H1 (cell line): ENCODE measurements around the gene SLC28A1. TPM values are rescaled to one million over a fixed set of nuclear protein-coding genes. Genes with fewer than 3 reads are reported as not detected.

ENCODE experiments used
- CTCF ChIA-PET: fragments of 300-600 bp; sonication (Branson Sonifier 250); formaldehyde crosslinking; loops from one replicate; lab custom pipeline; 2021; ENCODE audit not compliant: partially characterized antibody; lab: Charles Lee
- POLR2A ChIA-PET: fragments of 300-600 bp; sonication (Branson Sonifier 250); formaldehyde crosslinking; loops from one replicate; lab custom pipeline; 2021; ENCODE audit warnings: inconsistent platforms; ENCODE audit not compliant: partially characterized antibody; lab: Charles Lee
- DNase-seq, 2 experiments: peaks; one replicate each; pipeline versions ENCODE4 v3.0.0 to v3.0.0-alpha.2; 2010 to 2022; ENCODE audit warnings: low spot score in 2 of 2, low read depth in 1 of 2, mixed read lengths in 1 of 2
- FAIRE-seq: peaks from 2 replicates; lab custom pipeline; 2011; peaks lifted over from hg19 to GRCh38; lab: Jason Lieb, UNC
- H2AFZ ChIP-seq: 2 replicates; pipeline ENCODE4 v1.8.1; 2012; ENCODE audit warnings: low read length, inconsistent platforms
- H2AK5ac ChIP-seq: 2 replicates; pipeline ENCODE4 v1.6.1; 2013; ENCODE audit warnings: low read depth, low read length
- H2BK120ac ChIP-seq: replicated peaks from 2 replicates; pipeline ENCODE3; 2013; ENCODE audit warnings: low read depth, low read length, inconsistent platforms
- H2BK12ac ChIP-seq: 2 replicates; pipeline ENCODE4 v1.6.1; 2013; ENCODE audit warnings: low read depth, low read length
- H2BK15ac ChIP-seq: 2 replicates; pipeline ENCODE4 v1.6.1; 2013; ENCODE audit warnings: low read length
- H2BK20ac ChIP-seq: 2 replicates; pipeline ENCODE4 v1.6.1; 2013; ENCODE audit warnings: low read length
- H2BK5ac ChIP-seq: 2 replicates; pipeline ENCODE4 v1.6.1; 2013; ENCODE audit warnings: low read depth, low read length
- H3K14ac ChIP-seq: 2 replicates; pipeline ENCODE4 v1.6.1; 2013; ENCODE audit warnings: inconsistent platforms; ENCODE audit not compliant: insufficient read length
- H3K18ac ChIP-seq: 2 replicates; pipeline ENCODE4 v1.6.1; 2013; ENCODE audit warnings: low read length; ENCODE audit errors: extremely low read depth
- H3K23ac ChIP-seq: 2 replicates; pipeline ENCODE4 v1.6.1; 2013; ENCODE audit warnings: inconsistent platforms; ENCODE audit not compliant: insufficient read length
- H3K23me2 ChIP-seq: 2 replicates; pipeline ENCODE4 v1.6.1; 2013; ENCODE audit warnings: low read depth, low read length
- H3K27ac ChIP-seq: 2 replicates; pipeline ENCODE4 v1.6.1; 2011; ENCODE audit warnings: low read depth, low read length, inconsistent platforms
- H3K27me3 ChIP-seq, 4 experiments: replicated peaks in 1 of 4; 1 replicate in 1 of 4; 2 replicates in 3 of 4; pipeline versions ENCODE4 v1.6.1 to v1.8.1; 2011 to 2013; ENCODE audit warnings: low read length in 3 of 4, mild to moderate bottlenecking in 3 of 4, inconsistent platforms in 2 of 4, mixed read lengths in 2 of 4, moderate library complexity in 1 of 4; ENCODE audit not compliant: control insufficient read depth in 3 of 4, insufficient read depth in 3 of 4; ENCODE audit errors: extremely low read depth in 1 of 4
- H3K36me3 ChIP-seq, 4 experiments: 2 replicates each; pipeline versions ENCODE4 v1.6.1 to v1.8.1; 2011 to 2013; ENCODE audit warnings: mild to moderate bottlenecking in 4 of 4, low read length in 3 of 4, moderate library complexity in 2 of 4, control low read depth in 1 of 4, inconsistent platforms in 1 of 4; ENCODE audit not compliant: insufficient read depth in 4 of 4, control insufficient read depth in 2 of 4
- H3K4ac ChIP-seq: replicated peaks from 2 replicates; pipeline ENCODE3; 2013; ENCODE audit warnings: low read length, low read depth, mixed read lengths, inconsistent platforms; ENCODE audit not compliant: insufficient read length
- H3K4me1 ChIP-seq, 4 experiments: replicated peaks in 1 of 4; 1 replicate in 1 of 4; 2 replicates in 3 of 4; pipeline versions ENCODE4 v1.6.1 to v1.8.1; 2011 to 2013; ENCODE audit warnings: low read length in 3 of 4, inconsistent platforms in 2 of 4, mixed read lengths in 1 of 4; ENCODE audit not compliant: insufficient read depth in 4 of 4, control insufficient read depth in 3 of 4
- H3K4me2 ChIP-seq, 2 experiments: 2 replicates each; pipeline versions ENCODE4 v1.6.1 to v1.8.1; 2011 to 2013; ENCODE audit warnings: low read depth in 2 of 2, low read length in 2 of 2, control low read depth in 1 of 2, inconsistent platforms in 1 of 2, mild to moderate bottlenecking in 1 of 2; ENCODE audit not compliant: insufficient read depth in 1 of 2
- H3K4me3 ChIP-seq, 4 experiments: fragments of 200-600, 300-600 bp in 1 of 4; sonication (generic), shearing (Covaris generic), sonication (Bioruptor Twin) in 1 of 4; 2 replicates each; pipeline versions ENCODE4 v1.5.1 to v1.8.1; 2011 to 2016; ENCODE audit warnings: low read length in 4 of 4, low read depth in 3 of 4, control low read depth in 2 of 4, inconsistent platforms in 2 of 4, mild to moderate bottlenecking in 2 of 4, mixed read lengths in 1 of 4, moderate library complexity in 1 of 4; ENCODE audit not compliant: insufficient read depth in 2 of 4; ENCODE audit errors: extremely low read depth in 1 of 4
- H3K56ac ChIP-seq: replicated peaks from 2 replicates; pipeline ENCODE3; 2013; ENCODE audit warnings: low read depth, mild to moderate bottlenecking, mixed read lengths, low read length, inconsistent platforms; ENCODE audit not compliant: insufficient read length
- H3K79me1 ChIP-seq: 2 replicates; pipeline ENCODE4 v1.6.1; 2013; ENCODE audit warnings: low read depth, low read length, control low read depth
- H3K79me2 ChIP-seq, 2 experiments: 2 replicates each; pipeline versions ENCODE4 v1.6.1 to v1.8.1; 2012 to 2013; ENCODE audit warnings: low read length in 2 of 2, mild to moderate bottlenecking in 2 of 2, inconsistent platforms in 1 of 2; ENCODE audit not compliant: insufficient read depth in 2 of 2, control insufficient read depth in 1 of 2
- H3K9ac ChIP-seq, 4 experiments: replicated peaks in 1 of 4; 1 replicate in 1 of 4; 2 replicates in 3 of 4; pipeline versions ENCODE4 v1.6.1 to v1.8.1; 2011 to 2013; ENCODE audit warnings: low read depth in 3 of 4, low read length in 3 of 4, control low read depth in 2 of 4, mild to moderate bottlenecking in 2 of 4, moderate library complexity in 2 of 4, inconsistent platforms in 1 of 4; ENCODE audit errors: extremely low read depth in 1 of 4
- H3K9me3 ChIP-seq, 2 experiments: 2 replicates each; pipeline versions ENCODE4 v1.6.1 to v1.8.1; 2012 to 2013; ENCODE audit warnings: mild to moderate bottlenecking in 2 of 2, moderate library complexity in 2 of 2, control low read depth in 1 of 2, inconsistent platforms in 1 of 2, low read depth in 1 of 2, low read length in 1 of 2, mixed read lengths in 1 of 2; ENCODE audit not compliant: insufficient read depth in 2 of 2
- H4K20me1 ChIP-seq, 2 experiments: replicated peaks in 1 of 2; 2 replicates each; pipeline versions ENCODE3 to v1.8.1; 2011 to 2013; ENCODE audit warnings: inconsistent platforms in 2 of 2, low read length in 2 of 2, mild to moderate bottlenecking in 1 of 2; ENCODE audit not compliant: insufficient read depth in 2 of 2, control insufficient read depth in 1 of 2
- H4K5ac ChIP-seq: 2 replicates; pipeline ENCODE4 v1.6.1; 2013; ENCODE audit warnings: low read length, low read depth, mixed read lengths, inconsistent platforms; ENCODE audit not compliant: insufficient read length
- H4K8ac ChIP-seq: 2 replicates; pipeline ENCODE4 v1.8.0; 2013; ENCODE audit warnings: mild to moderate bottlenecking, moderate library complexity, low read length, inconsistent platforms; ENCODE audit not compliant: insufficient read depth; ENCODE audit errors: extremely low read depth
- H4K91ac ChIP-seq: replicated peaks from 2 replicates; pipeline ENCODE3; 2013; ENCODE audit warnings: low read length, mixed read lengths, inconsistent platforms; ENCODE audit not compliant: insufficient read length
- ASH2L ChIP-seq: fragments of 200-600, 300-600 bp; sonication (generic); IDR thresholded peaks from one replicate; pipeline ENCODE4 v1.7.1; 2017; ENCODE audit warnings: low read length
- ATF3 ChIP-seq: IDR thresholded peaks from 2 replicates; pipeline ENCODE4 v1.6.1; 2011; ENCODE audit warnings: low read depth, mild to moderate bottlenecking, low read length; ENCODE audit not compliant: insufficient read depth
- BCL11A ChIP-seq, 2 experiments: IDR thresholded peaks; one replicate each; pipeline ENCODE4 v1.6.1; 2011; ENCODE audit warnings: low read depth in 2 of 2, low read length in 2 of 2, mild to moderate bottlenecking in 2 of 2
- CBX5 ChIP-seq: fragments of 300-800, 300-1000 bp; sonication (generic); IDR thresholded peaks from 2 replicates; pipeline ENCODE4 v1.7.1; 2016; ENCODE audit warnings: antibody characterized with exemption, low read length, low read depth
- GABPA ChIP-seq: IDR thresholded peaks from 2 replicates; pipeline ENCODE4 v1.6.1; 2011; ENCODE audit warnings: mild to moderate bottlenecking, low read length, moderate library complexity, borderline replicate concordance; ENCODE audit not compliant: insufficient read depth
- GTF2F1 ChIP-seq: IDR thresholded peaks from 2 replicates; pipeline ENCODE4 v1.6.1; 2012; ENCODE audit warnings: low read depth, low read length, improper control_type of control experiment, borderline replicate concordance
- HDAC6 ChIP-seq: IDR thresholded peaks from one replicate; pipeline ENCODE4 v1.7.1; 2012; ENCODE audit warnings: low read depth, mild to moderate bottlenecking, inconsistent platforms, low read length, moderate library complexity
- KDM1A ChIP-seq: fragments of 200-600, 300-600 bp; sonication (generic); IDR thresholded peaks from 2 replicates; pipeline ENCODE4 v1.7.1; 2016; ENCODE audit warnings: mild to moderate bottlenecking, low read length, borderline replicate concordance
- POLR2AphosphoS5 ChIP-seq: IDR thresholded peaks from 2 replicates; pipeline ENCODE4 v1.6.1; 2011; ENCODE audit warnings: low read depth, low read length
- RXRA ChIP-seq: IDR thresholded peaks from 2 replicates; pipeline ENCODE4 v1.6.1; 2011; ENCODE audit warnings: low read depth, mild to moderate bottlenecking, low read length, moderate library complexity; ENCODE audit not compliant: insufficient read depth
- SP2 ChIP-seq: IDR thresholded peaks from 2 replicates; pipeline ENCODE4 v1.6.1; 2012; ENCODE audit warnings: mild to moderate bottlenecking, low read length, inconsistent platforms
- TBP ChIP-seq: IDR thresholded peaks from 2 replicates; pipeline ENCODE4 v1.6.1; 2011; ENCODE audit warnings: low read depth, low read length, improper control_type of control experiment
- TEAD4 ChIP-seq: IDR thresholded peaks from 2 replicates; pipeline ENCODE4 v1.6.1; 2012; ENCODE audit warnings: low read depth, low read length, inconsistent platforms, mixed read lengths
- WGBS, 2 experiments: shearing (Covaris generic) in 1 of 2; methylation state at CpG; one replicate each; pipeline versions ENCODE4 v1.1.6 to v1.1.7; 2013 to 2015; ENCODE audit warnings: low lambda C conversion rate in 2 of 2, mixed read lengths in 2 of 2, inconsistent platforms in 1 of 2, low coverage in 1 of 2, missing lambda C conversion rate in 1 of 2; ENCODE audit not compliant: insufficient replicate concordance in 2 of 2, insufficient coverage in 1 of 2, insufficient read length in 1 of 2; ENCODE audit errors: extremely low coverage in 1 of 2, missing lambda C conversion rate in 1 of 2; 5-methylcytosine and 5-hydroxymethylcytosine counted together
- polyA plus RNA-seq, 7 experiments: library from polyadenylated mRNA; depleted of rRNA in 3 of 7; stranded (reverse) in 5 of 7; unstranded in 2 of 7; fragments of >200 nt in 5 of 7; fragments of 200-250 nt in 2 of 7; gene quantifications; 1 replicate in 5 of 7; 2 replicates in 1 of 7; 4 replicates in 1 of 7; pipeline versions ENCODE4 v1.2.1 to v1.2.3, GENCODE V29; 2011 to 2013; ENCODE audit warnings: missing spikeins in 2 of 7, mixed read lengths in 2 of 7
- total RNA-seq: library from RNA; stranded (reverse); fragmentation: NEBNext Ultra II Directional; extraction: Animal tissue kit (Norgen Biotek cat#: 25700); gene quantifications from 2 replicates; pipeline ENCODE4 v1.2.1, GENCODE V29; 2021

Gene SLC28A1
- total and polyA plus RNA-seq, 2 of the 8 experiments (the other 6 are each of a cell fraction or from before 2014, with no cell fraction given), result 0.09 TPM; not detected in 1

DNA sequence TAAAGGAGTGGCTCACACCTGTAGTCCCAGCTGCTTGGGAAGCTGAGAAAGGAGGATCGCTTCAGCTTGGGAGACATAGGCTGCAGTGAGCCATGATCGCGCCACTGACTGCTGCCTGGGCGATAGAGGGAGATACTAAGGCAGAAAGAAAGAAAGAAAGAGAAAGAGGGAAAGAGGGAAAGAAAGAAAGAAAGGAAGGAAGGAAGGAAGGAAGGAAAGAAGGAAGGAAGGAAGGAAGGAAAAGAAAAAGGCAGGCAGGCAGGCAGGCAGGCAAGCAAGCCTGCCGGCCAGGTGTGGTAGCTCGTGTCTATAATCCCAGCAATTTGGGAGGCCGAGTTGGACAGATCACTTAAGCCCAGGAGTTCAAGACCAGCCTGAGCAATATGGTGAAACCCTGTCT lies 15.3 kb downstream of the SLC28A1 start:
- FAIRE-seq, result no peak
- no peak overlapping the region for H3K27ac ChIP-seq
- no peaks in the 10 kb centered on the region for H3K36me3 ChIP-seq
- no peak for DNase-seq
- no peak overlapping the region for H2BK5ac ChIP-seq
- no peak overlapping the region for H3K9ac ChIP-seq
- no peak overlapping the region for H2AK5ac ChIP-seq
- H2BK20ac ChIP-seq, result no peak overlapping the region
- TF ChIP-seq BCL11A (IDR thresholded peaks at IDR 0.05; ENCODE audit: low read depth in 2 of 2, low read length in 2 of 2) (no peak), HDAC6 (no peak), RXRA (no peak), POLR2AphosphoS5 (no peak), ATF3 (no peak), GABPA (no peak), SP2 (no peak), CBX5 (no peak), TBP (no peak), KDM1A (no peak), TEAD4 (no peak), GTF2F1 (no peak), ASH2L (no peak)
- H3K79me2 ChIP-seq, result no peaks in the 10 kb centered on the region
- H3K4ac ChIP-seq, result no peak overlapping the region
- H2BK15ac ChIP-seq, result no peak overlapping the region
- H3K9me3 ChIP-seq, result no peaks in the 10 kb centered on the region
- no peak overlapping the region for H4K91ac ChIP-seq
- H3K4me3 ChIP-seq, result no peak overlapping the region
- no peaks in the 10 kb centered on the region for H3K4me1 ChIP-seq
- H3K4me2 ChIP-seq, result no peak overlapping the region; a peak in 1 of 4 replicates
- POLR2A ChIA-PET, result interaction anchor here (0.8 kb wide), 1 partner anchor 77 kb away, joined by 3 read pairs; no protein-coding TSS in a partner anchor
- no peak overlapping the region for H2BK12ac ChIP-seq
- CTCF ChIA-PET, result interaction anchor here (0.8 to 1.3 kb wide), 3 partner anchors 9 to 144 kb away, joined by 3 to 4 read pairs (median 3); no protein-coding TSS in a partner anchor
- H3K27me3 ChIP-seq, result no peaks in the 10 kb centered on the region
- H2BK120ac ChIP-seq, result no peak overlapping the region
- no peak overlapping the region for H4K8ac ChIP-seq
- H4K5ac ChIP-seq, result no peak overlapping the region
- no peak overlapping the region for H3K14ac ChIP-seq
- no peaks in the 10 kb centered on the region for H4K20me1 ChIP-seq
- no peaks in the 10 kb centered on the region for H3K23me2 ChIP-seq
- H3K79me1 ChIP-seq, result no peaks in the 10 kb centered on the region
- no peak overlapping the region for H2AFZ ChIP-seq
- WGBS, 2 experiments, result 97% methylated on average over 7 of the region's 7 CpGs; no CpG with 5 or more reads in 1 of the 2 experiments
- no peak overlapping the region for H3K56ac ChIP-seq
- no peak overlapping the region for H3K23ac ChIP-seq
- no peak overlapping the region for H3K18ac ChIP-seq
